ENCODE results near the gene CHRDL2.

DNA sequence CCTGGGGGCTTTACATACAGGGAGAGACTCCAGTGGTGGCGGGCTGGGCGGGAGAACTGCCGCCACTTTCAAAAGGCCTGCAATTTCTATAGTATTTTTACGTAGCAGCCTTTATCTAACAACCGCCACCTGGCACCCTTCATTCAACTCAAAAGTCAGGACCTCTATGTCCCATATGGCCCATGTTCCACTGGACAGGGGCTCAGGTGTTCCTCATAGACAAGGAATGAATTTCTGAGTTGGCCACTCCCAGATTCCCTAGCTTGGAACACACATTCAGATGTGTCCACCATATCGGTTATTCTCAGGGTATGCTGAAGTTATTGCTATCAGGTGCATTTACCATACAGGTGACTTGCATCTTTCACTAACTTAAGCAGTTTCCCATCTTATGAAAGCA, 47.4 kb upstream of the CHRDL2 start:
- TF ChIP-seq, protein P1, sequence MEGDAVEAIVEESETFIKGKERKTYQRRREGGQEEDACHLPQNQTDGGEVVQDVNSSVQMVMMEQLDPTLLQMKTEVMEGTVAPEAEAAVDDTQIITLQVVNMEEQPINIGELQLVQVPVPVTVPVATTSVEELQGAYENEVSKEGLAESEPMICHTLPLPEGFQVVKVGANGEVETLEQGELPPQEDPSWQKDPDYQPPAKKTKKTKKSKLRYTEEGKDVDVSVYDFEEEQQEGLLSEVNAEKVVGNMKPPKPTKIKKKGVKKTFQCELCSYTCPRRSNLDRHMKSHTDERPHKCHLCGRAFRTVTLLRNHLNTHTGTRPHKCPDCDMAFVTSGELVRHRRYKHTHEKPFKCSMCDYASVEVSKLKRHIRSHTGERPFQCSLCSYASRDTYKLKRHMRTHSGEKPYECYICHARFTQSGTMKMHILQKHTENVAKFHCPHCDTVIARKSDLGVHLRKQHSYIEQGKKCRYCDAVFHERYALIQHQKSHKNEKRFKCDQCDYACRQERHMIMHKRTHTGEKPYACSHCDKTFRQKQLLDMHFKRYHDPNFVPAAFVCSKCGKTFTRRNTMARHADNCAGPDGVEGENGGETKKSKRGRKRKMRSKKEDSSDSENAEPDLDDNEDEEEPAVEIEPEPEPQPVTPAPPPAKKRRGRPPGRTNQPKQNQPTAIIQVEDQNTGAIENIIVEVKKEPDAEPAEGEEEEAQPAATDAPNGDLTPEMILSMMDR (IDR thresholded peaks at IDR 0.05) = no peak
- TF ChIP-seq EP300 (IDR thresholded peaks at IDR 0.05) = no peak
- no peak for TF ChIP-seq POLR2A (IDR thresholded peaks at IDR 0.05)
- TF ChIP-seq POLR2AphosphoS5 (IDR thresholded peaks at IDR 0.05) = no peak
